ENCODE measurements around the gene TMX4. TPM values are rescaled to one million over a fixed set of nuclear protein-coding genes. Genes with fewer than 3 reads are reported as not detected.
"Not testable (repeated sequence)": the region's sequence is repeated elsewhere in the genome, so short reads cannot be mapped to it uniquely, and the experiment has no call there.

Gene TMX4
- total RNA-seq, 2 experiments from 2014 or later, result 21.2 to 21.8 TPM

GRCh38 chr20:7967199-7967844 is 52.2 kb downstream of the TMX4 start:
- H3K4me1 Mint-ChIP-seq (ENCODE audit: low read depth), result no peaks in the 10 kb centered on the region
- POLR2A ChIA-PET, result no interaction called here
- no peaks in the 10 kb centered on the region for H3K36me3 Mint-ChIP-seq (ENCODE audit: low read depth)
- H3K4me3 Mint-ChIP-seq, result no peak overlapping the region
- DNase-seq, result no peak
- no peaks in the 10 kb centered on the region for H3K9me3 Mint-ChIP-seq
- intact Hi-C loops (cut with micrococcal nuclease), result no loop called here
- ATAC-seq, result no peak
- CTCF ChIA-PET, result no interaction called here
- no peak for TF ChIP-seq CTCF (IDR thresholded peaks at IDR 0.05)
- peaks cover 11% of the 10 kb centered on the region for H3K27me3 Mint-ChIP-seq
- H3K27ac Mint-ChIP-seq, result no peak overlapping the region

DNA sequence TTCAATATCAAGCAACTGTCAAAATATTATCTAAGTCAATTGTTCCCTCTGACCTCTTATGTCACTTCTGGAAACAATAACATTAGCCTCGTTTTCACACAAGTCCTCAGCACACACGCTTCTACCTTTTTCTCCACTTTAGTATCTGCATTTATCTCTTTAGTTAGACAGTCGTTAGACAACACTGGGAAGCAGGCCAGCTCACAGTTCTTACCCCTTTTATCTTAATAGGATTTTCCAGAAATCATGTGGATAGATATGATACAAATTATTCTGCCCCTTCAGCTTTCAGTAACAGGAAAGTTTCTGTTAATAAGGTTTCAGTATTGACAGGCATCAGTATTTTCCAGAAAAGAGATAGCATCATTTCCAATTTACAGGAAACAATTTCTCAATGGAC is 53.4 kb downstream of the TMX4 start:
- ChIA-PET CTCF (no interaction called here), POLR2A (no interaction called here)
- intact Hi-C loops (cut with micrococcal nuclease), result no loop called here
- Mint-ChIP-seq H3K27ac (no peak overlapping the region), H3K4me3 (no peak overlapping the region), H3K36me3 (ENCODE audit: low read depth) (no peaks in the 10 kb centered on the region), H3K27me3 (peaks cover 8% of the 10 kb centered on the region), H3K9me3 (no peaks in the 10 kb centered on the region), H3K4me1 (ENCODE audit: low read depth) (no peaks in the 10 kb centered on the region)
- DNase-seq (no peak), ATAC-seq (no peak)
- TF ChIP-seq CTCF (IDR thresholded peaks at IDR 0.05), result no peak

DNA sequence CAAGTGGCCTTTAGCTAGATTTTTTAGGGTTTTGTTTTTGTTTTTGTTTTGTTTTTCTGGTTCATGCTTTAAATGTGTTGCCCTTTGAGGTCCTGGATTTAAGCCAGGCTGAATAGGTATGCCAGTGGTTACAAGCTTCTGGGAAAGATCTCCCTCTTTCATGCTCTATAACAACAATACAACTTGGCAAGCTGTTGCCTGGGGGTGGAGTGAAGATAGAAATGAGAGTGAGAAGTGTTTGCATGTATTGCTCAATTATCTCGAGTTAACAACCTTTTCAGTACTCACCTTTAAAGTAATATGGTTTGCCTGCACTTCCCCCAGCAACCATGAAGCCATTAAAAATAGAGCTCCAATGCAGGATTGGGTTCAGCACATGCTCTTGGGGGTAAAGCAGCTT is 60.1 kb downstream of the TMX4 start:
- H3K27ac Mint-ChIP-seq, result no peak overlapping the region
- H3K27me3 Mint-ChIP-seq, result peaks cover 15% of the 10 kb centered on the region
- intact Hi-C loops (cut with micrococcal nuclease), result no loop called here
- ChIA-PET POLR2A (no interaction called here), CTCF (interaction anchor here (1.0 kb wide), 1 partner anchor 21 kb away, joined by 4 read pairs; no protein-coding TSS in a partner anchor)
- ATAC-seq (no peak), DNase-seq (no peak)
- no peaks in the 10 kb centered on the region for H3K36me3 Mint-ChIP-seq (ENCODE audit: low read depth)
- H3K4me1 Mint-ChIP-seq (ENCODE audit: low read depth), result no peaks in the 10 kb centered on the region
- TF ChIP-seq CTCF (IDR thresholded peaks at IDR 0.05), result no peak
- no peaks in the 10 kb centered on the region for H3K9me3 Mint-ChIP-seq
- no peak overlapping the region for H3K4me3 Mint-ChIP-seq

DNA sequence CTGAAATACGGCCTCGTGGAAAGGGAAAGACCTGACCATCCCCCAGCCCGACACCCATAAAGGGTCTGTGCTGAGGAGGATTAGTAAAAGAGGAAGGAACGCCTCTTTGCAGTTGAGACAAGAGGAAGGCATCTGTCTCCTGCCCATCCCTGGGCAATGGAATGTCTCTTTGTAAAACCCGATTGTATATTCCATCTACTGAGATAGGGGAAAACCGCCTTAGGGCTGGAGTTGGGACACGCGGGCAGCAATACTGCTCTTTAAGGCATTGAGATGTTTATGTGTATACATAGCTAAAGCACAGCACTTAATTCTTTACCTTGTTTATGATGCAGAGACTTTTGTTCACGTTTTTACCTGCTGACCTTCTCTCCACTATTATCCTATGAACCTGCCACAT is 63.0 kb downstream of the TMX4 start:
- H3K4me1 Mint-ChIP-seq (ENCODE audit: low read depth); intact Hi-C loops (cut with micrococcal nuclease); H3K9me3 Mint-ChIP-seq; H3K27ac Mint-ChIP-seq; H3K4me3 Mint-ChIP-seq; H3K36me3 Mint-ChIP-seq (ENCODE audit: low read depth); DNase-seq; ATAC-seq; POLR2A ChIA-PET; CTCF ChIA-PET: not testable (repeated sequence)
- peaks cover 21% of the 10 kb centered on the region for H3K27me3 Mint-ChIP-seq

GRCh38 chr20:7950387-7950786 is 69.2 kb downstream of the TMX4 start:
- no peaks in the 10 kb centered on the region for H3K4me1 Mint-ChIP-seq (ENCODE audit: low read depth)
- intact Hi-C loops (cut with micrococcal nuclease), result no loop called here
- DNase-seq (no peak), ATAC-seq (no peak)
- no peaks in the 10 kb centered on the region for H3K36me3 Mint-ChIP-seq (ENCODE audit: low read depth)
- CTCF ChIA-PET, result interaction anchor here (0.7 kb wide), 1 partner anchor 313 kb away, joined by 3 read pairs; no protein-coding TSS in a partner anchor
- peaks cover 22% of the 10 kb centered on the region for H3K27me3 Mint-ChIP-seq
- H3K4me3 Mint-ChIP-seq, result no peak overlapping the region
- peaks cover 14% of the 10 kb centered on the region for H3K9me3 Mint-ChIP-seq
- POLR2A ChIA-PET, result no interaction called here
- no peak overlapping the region for H3K27ac Mint-ChIP-seq
- no peak for TF ChIP-seq CTCF (IDR thresholded peaks at IDR 0.05)
